Endothelial cell of umbilical vein (primary cell): Measurements from ENCODE around the gene STPG4. TPM values are rescaled to one million over a fixed set of nuclear protein-coding genes. Genes with fewer than 3 reads are reported as not detected.
A peak's percentile ranks its signal among the peaks of the same experiment; 100 is the strongest.

Source experiments
- BruUV-seq: library from RNA; stranded (reverse); fragments of 400-500 nt; replicated peaks from 2 replicates; lab custom pipeline; 2021; lab: Mats Ljungman, UMichigan
- CTCF ChIA-PET: fragments of 300-600, 350-600 bp; sonication (Branson Sonifier 250); formaldehyde crosslinking; loops from one replicate; lab custom pipeline; 2021; ENCODE audit warnings: antibody characterized with exemption, inconsistent platforms; lab: Charles Lee
- POLR2A ChIA-PET: fragments of 300-600, 350-600 bp; sonication (Branson Sonifier 250); formaldehyde crosslinking; loops from one replicate; lab custom pipeline; 2021; ENCODE audit warnings: antibody characterized with exemption, inconsistent platforms; lab: Charles Lee
- DNase-seq: peaks from one replicate; pipeline ENCODE4 v3.0.0-alpha.2; 2011; ENCODE audit warnings: low read depth, low spot score
- FAIRE-seq: peaks from 2 replicates; lab custom pipeline; 2011; peaks lifted over from hg19 to GRCh38; lab: Jason Lieb, UNC
- H2AFZ ChIP-seq: 2 replicates; pipeline ENCODE4 v1.6.0; 2012; ENCODE audit warnings: low read depth, low read length, control low read depth, inconsistent platforms
- H3K27ac ChIP-seq: 2 replicates; pipeline ENCODE4 v1.5.1; 2011; ENCODE audit warnings: low read depth, mild to moderate bottlenecking, control low read depth, low read length, moderate library complexity; ENCODE audit not compliant: insufficient read depth
- H3K27me3 ChIP-seq, 2 experiments: 2 replicates each; pipeline versions ENCODE4 v1.6.0 to v1.6.1; 2011; ENCODE audit warnings: low read length in 2 of 2, mixed read lengths in 1 of 2; ENCODE audit not compliant: control insufficient read depth in 2 of 2, insufficient read depth in 2 of 2
- H3K36me3 ChIP-seq, 2 experiments: 2 replicates in 1 of 2; 3 replicates in 1 of 2; pipeline ENCODE4 v1.5.1; 2011; ENCODE audit warnings: low read length in 2 of 2, mild to moderate bottlenecking in 1 of 2, moderate library complexity in 1 of 2; ENCODE audit not compliant: control insufficient read depth in 2 of 2, insufficient read depth in 2 of 2; ENCODE audit errors: extremely low read depth in 1 of 2
- H3K4me1 ChIP-seq: 3 replicates; pipeline ENCODE4 v1.5.1; 2011; ENCODE audit warnings: mild to moderate bottlenecking, low read length; ENCODE audit not compliant: control insufficient read depth, insufficient read depth; ENCODE audit errors: extremely low read depth
- H3K4me2 ChIP-seq: 2 replicates; pipeline ENCODE4 v1.6.1; 2011; ENCODE audit warnings: low read length, control low read depth, mixed read lengths; ENCODE audit not compliant: insufficient read depth
- H3K4me3 ChIP-seq, 3 experiments: fragments of 200-600 bp in 1 of 3; sonication (generic), shearing (Covaris generic) in 1 of 3; replicated peaks in 1 of 3; 2 replicates each; pipeline ENCODE4 v1.5.1; 2011 to 2016; ENCODE audit warnings: control low read depth in 3 of 3, low read length in 3 of 3, mild to moderate bottlenecking in 2 of 3, inconsistent platforms in 1 of 3, low read depth in 1 of 3, moderate library complexity in 1 of 3; ENCODE audit not compliant: insufficient read depth in 1 of 3
- H3K79me2 ChIP-seq: 2 replicates; pipeline ENCODE4 v1.6.0; 2012; ENCODE audit warnings: low read length, inconsistent platforms; ENCODE audit not compliant: control insufficient read depth, insufficient read depth
- H3K9ac ChIP-seq: replicated peaks from 2 replicates; pipeline ENCODE3; 2011; ENCODE audit warnings: low read length, control low read depth; ENCODE audit not compliant: insufficient read depth; ENCODE audit errors: extremely low read depth
- H3K9me1 ChIP-seq: replicated peaks from 3 replicates; pipeline ENCODE4 v1.6.0; 2011; ENCODE audit warnings: mild to moderate bottlenecking, low read length; ENCODE audit not compliant: control insufficient read depth, insufficient read depth; ENCODE audit errors: extremely low read depth
- H3K9me3 ChIP-seq: replicated peaks from 2 replicates; pipeline ENCODE4 v1.5.1; 2012; ENCODE audit warnings: low read length, inconsistent platforms; ENCODE audit not compliant: control insufficient read depth, insufficient read depth
- H4K20me1 ChIP-seq: replicated peaks from 2 replicates; pipeline ENCODE3; 2011; ENCODE audit warnings: mild to moderate bottlenecking, low read length; ENCODE audit not compliant: control insufficient read depth, insufficient read depth; ENCODE audit errors: extremely low read depth
- EZH2 ChIP-seq: IDR thresholded peaks from 2 replicates; pipeline ENCODE4 v1.6.1; 2012; ENCODE audit warnings: borderline replicate concordance, low read depth, mild to moderate bottlenecking, moderate library complexity, low read length, inconsistent platforms; ENCODE audit not compliant: severe bottlenecking
- FOS ChIP-seq: IDR thresholded peaks from 2 replicates; pipeline ENCODE4 v1.6.1; 2011; ENCODE audit warnings: mild to moderate bottlenecking, low read length, moderate library complexity, borderline replicate concordance; ENCODE audit not compliant: insufficient read depth
- GATA2 ChIP-seq: IDR thresholded peaks from 2 replicates; pipeline ENCODE4 v1.7.0; 2011; ENCODE audit warnings: low read depth, mild to moderate bottlenecking, moderate library complexity, mixed read lengths, low read length; ENCODE audit not compliant: insufficient read length, insufficient read depth
- JUN ChIP-seq: IDR thresholded peaks from 2 replicates; pipeline ENCODE4 v1.6.1; 2011; ENCODE audit warnings: borderline replicate concordance, low read depth; ENCODE audit not compliant: insufficient read length, insufficient read depth
- MYC ChIP-seq: IDR thresholded peaks from one replicate; pipeline ENCODE4 v1.6.1; 2011; ENCODE audit warnings: mild to moderate bottlenecking, low read depth, low read length
- POLR2A ChIP-seq: IDR thresholded peaks from 2 replicates; pipeline ENCODE4 v1.6.1; 2012; ENCODE audit warnings: low read depth, mild to moderate bottlenecking, control low read depth, low read length
- POLR2AphosphoS5 ChIP-seq: IDR thresholded peaks from 2 replicates; pipeline ENCODE4 v1.6.1; 2012; ENCODE audit warnings: low read depth, mild to moderate bottlenecking, control low read depth, low read length, moderate library complexity; ENCODE audit not compliant: insufficient read depth
- dilution Hi-C: fragments of 300-500 bp; cut with MboI; formaldehyde crosslinking; loops from one replicate; pipeline ENCODE4 v1.15.0; 2019; ENCODE audit warnings: low sequenced_read_pairs; ENCODE audit not compliant: extremely low pct_ligation_motif_present
- intact Hi-C: fragments of 100-400 bp; cut with micrococcal nuclease; formaldehyde crosslinking; loops from one replicate; pipeline ENCODE4 v1.10.0; 2022
- polyA plus RNA-seq, 4 experiments: library from polyadenylated mRNA; depleted of rRNA in 3 of 4; stranded (reverse) in 3 of 4; unstranded in 1 of 4; fragments of >200 nt; gene quantifications; 2 replicates each; pipeline versions ENCODE4 v1.2.1 to v1.2.3, GENCODE V29; 2011 to 2012; ENCODE audit warnings: missing spikeins in 1 of 4
- total RNA-seq: library from RNA; stranded (reverse); gene quantifications from 2 replicates; pipeline ENCODE4 v1.2.3, GENCODE V29; 2021
- TF ChIP-seq, protein P1 (sequence below), 2 donors: IDR thresholded peaks; 1 replicate in 1 of 2; 2 replicates in 1 of 2; pipeline ENCODE4 v1.5.1; 2011; ENCODE audit warnings: low read length in 2 of 2, mild to moderate bottlenecking in 2 of 2, moderate library complexity in 2 of 2, control low read depth in 1 of 2, inconsistent platforms in 1 of 2, low read depth in 1 of 2; ENCODE audit not compliant: insufficient read depth in 1 of 2; ENCODE audit errors: extremely low read depth in 1 of 2
- TF ChIP-seq, protein P2 (sequence below): IDR thresholded peaks from 2 replicates; pipeline ENCODE4 v1.6.1; 2011; ENCODE audit not compliant: insufficient read depth, insufficient read length

Gene STPG4
- total and polyA plus RNA-seq, 2 donors (not counting 3 experiments of a cell fraction or from before 2014, with no cell fraction given): 0.53 TPM; not detected in 1

DNA sequence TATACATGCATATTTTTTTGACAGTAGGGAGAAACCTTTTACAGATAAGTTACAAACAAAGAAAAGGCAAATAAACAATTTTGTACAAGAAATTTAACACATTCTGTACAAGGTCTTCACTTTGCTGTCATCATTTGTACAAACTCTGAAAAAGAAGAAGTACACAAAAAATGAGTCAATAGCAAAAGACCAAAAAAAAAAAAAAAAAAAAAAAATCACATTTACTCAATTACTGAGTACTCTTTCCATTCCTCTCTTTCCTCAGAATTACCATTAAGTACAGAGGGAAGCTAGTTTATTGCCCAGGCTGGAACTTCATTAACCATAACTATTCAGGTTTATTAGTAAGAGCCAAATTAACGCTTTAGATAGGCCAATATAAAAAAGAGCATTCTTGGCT, 5.6 kb upstream of the STPG4 start:
- BruUV-seq: no TSS peak
- H3K4me3 ChIP-seq: no peak overlapping the region
- H4K20me1 ChIP-seq: peaks cover 16% of the 10 kb centered on the region
- dilution Hi-C loops: no loop called here
- TF ChIP-seq, protein P1, sequence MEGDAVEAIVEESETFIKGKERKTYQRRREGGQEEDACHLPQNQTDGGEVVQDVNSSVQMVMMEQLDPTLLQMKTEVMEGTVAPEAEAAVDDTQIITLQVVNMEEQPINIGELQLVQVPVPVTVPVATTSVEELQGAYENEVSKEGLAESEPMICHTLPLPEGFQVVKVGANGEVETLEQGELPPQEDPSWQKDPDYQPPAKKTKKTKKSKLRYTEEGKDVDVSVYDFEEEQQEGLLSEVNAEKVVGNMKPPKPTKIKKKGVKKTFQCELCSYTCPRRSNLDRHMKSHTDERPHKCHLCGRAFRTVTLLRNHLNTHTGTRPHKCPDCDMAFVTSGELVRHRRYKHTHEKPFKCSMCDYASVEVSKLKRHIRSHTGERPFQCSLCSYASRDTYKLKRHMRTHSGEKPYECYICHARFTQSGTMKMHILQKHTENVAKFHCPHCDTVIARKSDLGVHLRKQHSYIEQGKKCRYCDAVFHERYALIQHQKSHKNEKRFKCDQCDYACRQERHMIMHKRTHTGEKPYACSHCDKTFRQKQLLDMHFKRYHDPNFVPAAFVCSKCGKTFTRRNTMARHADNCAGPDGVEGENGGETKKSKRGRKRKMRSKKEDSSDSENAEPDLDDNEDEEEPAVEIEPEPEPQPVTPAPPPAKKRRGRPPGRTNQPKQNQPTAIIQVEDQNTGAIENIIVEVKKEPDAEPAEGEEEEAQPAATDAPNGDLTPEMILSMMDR (IDR thresholded peaks at IDR 0.05; ENCODE audit: extremely low read depth in 1 of 2, insufficient read depth in 1 of 2, low read depth in 1 of 2, low read length in 2 of 2): no peak
- TF ChIP-seq POLR2AphosphoS5 (no peak), GATA2 (no peak), MYC (no peak), FOS (no peak), JUN (no peak), POLR2A (no peak), EZH2 (no peak)
- TF ChIP-seq, protein P2, sequence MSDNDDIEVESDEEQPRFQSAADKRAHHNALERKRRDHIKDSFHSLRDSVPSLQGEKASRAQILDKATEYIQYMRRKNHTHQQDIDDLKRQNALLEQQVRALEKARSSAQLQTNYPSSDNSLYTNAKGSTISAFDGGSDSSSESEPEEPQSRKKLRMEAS: no peak
- no peaks in the 10 kb centered on the region for H3K9me3 ChIP-seq
- CTCF ChIA-PET: no interaction called here
- POLR2A ChIA-PET: interaction anchor here (0.6 kb wide), 1 partner anchor 72 kb away, joined by 3 read pairs; no protein-coding TSS in a partner anchor
- no peak overlapping the region for H2AFZ ChIP-seq
- no peaks in the 10 kb centered on the region for H3K9me1 ChIP-seq
- H3K27me3 ChIP-seq: no peaks in the 10 kb centered on the region
- no peak overlapping the region for H3K27ac ChIP-seq
- peaks cover 19 to 34% of the 10 kb centered on the region in 2 experiments for H3K36me3 ChIP-seq
- FAIRE-seq (peak; percentile 21), DNase-seq (no peak)
- no peak overlapping the region for H3K9ac ChIP-seq
- intact Hi-C loops: no loop called here
- H3K79me2 ChIP-seq: peaks cover 39% of the 10 kb centered on the region
- no peak overlapping the region for H3K4me2 ChIP-seq
- H3K4me1 ChIP-seq: no peaks in the 10 kb centered on the region
